Inferior parietal cortex (tissue), 1 donor: ENCODE measurements around the gene ZNRF2.
"Not testable (repeated sequence)": the region's sequence is repeated elsewhere in the genome, so short reads cannot be mapped to it uniquely, and the experiment has no call there.

Experiments used
- DNase-seq: peaks from one replicate; pipeline ENCODE4 v3.0.0-alpha.2; 2016; ENCODE audit errors: extremely low spot score

The ZNRF2 gene

GRCh38 chr7:30359957-30360356 lies 75.6 kb downstream of the ZNRF2 start:
- DNase-seq, result no peak

GRCh38 chr7:30363778-30364563 lies 79.6 kb downstream of the ZNRF2 start:
- no peak for DNase-seq

DNA sequence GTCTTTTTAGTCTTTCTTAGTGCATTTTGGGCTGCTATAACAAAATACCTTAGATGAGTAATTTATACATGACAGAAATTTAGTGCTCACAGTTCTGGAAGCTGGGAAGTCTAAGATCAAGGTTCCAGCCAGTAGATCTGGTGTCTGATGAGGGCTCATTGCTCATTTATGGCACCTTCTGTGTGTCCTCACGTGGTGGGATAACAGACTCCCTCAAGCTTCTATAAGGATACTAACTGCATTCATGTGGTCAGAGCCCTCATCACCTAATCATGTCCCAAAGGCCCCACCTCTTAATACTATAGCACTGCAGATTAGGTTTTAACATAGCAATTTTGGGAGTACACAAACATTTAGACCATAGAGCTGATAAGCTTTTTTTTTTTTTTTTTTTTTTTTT lies 80.4 kb downstream of the ZNRF2 start:
- no peak for DNase-seq

GRCh38 chr7:30365621-30366020 lies 81.2 kb downstream of the ZNRF2 start:
- DNase-seq, result no peak

- DNase-seq, result no peak
Observed at GRCh38 chr7:30366606-30367005, 82.2 kb downstream of the ZNRF2 start.

DNA sequence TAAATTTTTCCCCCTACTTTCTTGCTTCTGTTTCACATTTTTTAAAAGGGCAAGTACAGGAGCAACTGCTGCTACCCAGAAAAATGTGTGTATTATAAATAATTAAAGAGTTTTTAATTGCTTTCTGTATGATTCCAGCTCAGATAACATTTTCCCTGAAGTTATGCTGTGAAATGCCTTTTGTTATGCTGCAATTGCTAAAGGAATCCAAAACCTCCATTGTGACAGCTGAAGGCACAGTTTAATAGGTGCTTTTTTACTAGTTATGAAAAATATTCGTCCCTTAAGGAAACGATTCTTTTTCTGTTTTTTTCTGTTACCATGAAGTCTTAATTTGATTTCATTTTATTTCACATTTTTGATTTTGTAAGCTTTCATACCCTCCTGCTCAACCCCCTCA lies 83.2 kb downstream of the ZNRF2 start:
- no peak for DNase-seq

GRCh38 chr7:30369879-30370278 lies 85.5 kb downstream of the ZNRF2 start:
- DNase-seq, result no peak

DNA sequence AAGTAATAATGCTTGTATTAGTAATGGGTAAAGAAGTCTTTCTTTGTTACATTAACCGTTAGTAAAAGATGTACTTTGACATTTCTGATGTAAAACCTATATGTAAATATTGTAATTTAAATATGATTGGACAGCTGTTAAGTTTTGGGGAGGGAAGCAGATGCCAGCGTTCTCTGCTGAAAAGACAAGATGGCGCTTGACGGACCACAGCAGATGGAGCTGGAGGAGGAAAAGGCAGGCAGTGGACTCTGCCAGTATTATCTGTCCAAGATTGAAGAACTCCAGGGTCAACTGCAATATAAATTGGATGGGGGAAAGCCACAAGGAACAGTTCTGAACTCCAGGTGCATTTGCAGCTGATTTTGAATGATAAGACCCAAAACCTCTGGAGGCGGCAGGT lies 86.9 kb downstream of the ZNRF2 start:
- no peak for DNase-seq

DNA sequence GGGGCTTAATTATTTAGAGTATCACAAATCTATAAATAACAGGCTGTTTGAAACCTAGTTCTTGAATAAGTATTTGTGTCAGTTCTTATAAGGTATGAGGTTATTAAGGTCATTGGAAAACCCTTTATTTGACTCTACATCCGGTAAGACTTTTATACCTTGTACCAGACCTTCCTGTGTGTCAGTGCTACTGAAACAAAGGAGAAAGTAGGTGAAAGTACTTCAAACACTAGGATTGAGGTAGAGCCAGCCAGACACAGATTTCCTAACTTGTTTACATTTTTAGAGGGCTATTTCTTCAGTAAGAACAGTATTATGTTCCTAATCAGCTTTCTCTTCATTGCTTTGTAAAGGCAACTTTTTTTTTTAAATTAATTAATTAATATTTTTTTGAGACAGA lies 93.9 kb downstream of the ZNRF2 start:
- no peak for DNase-seq

DNA sequence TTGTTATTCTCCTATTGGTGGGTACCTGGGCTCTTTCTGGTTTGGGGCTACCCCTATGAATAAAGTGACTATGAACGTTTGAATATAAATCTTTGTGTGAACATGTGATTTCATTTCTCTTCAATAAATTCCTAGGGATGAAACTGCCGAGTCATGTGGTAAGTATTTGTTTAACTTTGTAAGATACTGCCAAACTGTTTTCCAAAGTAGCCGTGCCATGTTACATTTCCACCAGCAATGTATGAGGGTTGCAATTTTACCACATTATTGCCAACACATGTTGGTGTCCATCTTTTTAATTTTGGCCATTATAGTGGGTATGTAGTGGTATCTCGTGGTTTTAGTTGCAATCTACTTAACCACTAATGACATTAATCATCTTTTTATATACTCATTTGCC lies 94.7 kb downstream of the ZNRF2 start:
- no peak for DNase-seq

DNA sequence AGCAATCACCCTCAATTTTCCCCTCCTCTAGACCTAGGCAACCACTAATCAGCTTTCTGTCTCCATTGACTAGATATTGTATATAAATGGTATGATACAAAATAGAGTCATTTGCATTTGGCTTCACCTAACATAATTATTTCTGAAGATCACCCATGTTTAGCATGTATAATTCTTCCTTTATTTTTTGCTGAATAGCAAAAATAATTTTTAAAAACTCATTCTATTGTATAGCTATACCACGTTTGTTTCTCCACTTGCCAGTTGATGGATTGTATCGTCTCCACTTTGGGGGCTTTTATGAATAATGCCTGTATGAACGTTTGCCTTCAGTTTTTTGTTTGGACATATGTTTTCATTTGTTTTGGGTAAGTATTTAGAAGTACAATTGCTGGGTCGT lies 95.3 kb downstream of the ZNRF2 start:
- no peak for DNase-seq

GRCh38 chr7:30380294-30380693 lies 95.9 kb downstream of the ZNRF2 start:
- DNase-seq, result no peak

DNA sequence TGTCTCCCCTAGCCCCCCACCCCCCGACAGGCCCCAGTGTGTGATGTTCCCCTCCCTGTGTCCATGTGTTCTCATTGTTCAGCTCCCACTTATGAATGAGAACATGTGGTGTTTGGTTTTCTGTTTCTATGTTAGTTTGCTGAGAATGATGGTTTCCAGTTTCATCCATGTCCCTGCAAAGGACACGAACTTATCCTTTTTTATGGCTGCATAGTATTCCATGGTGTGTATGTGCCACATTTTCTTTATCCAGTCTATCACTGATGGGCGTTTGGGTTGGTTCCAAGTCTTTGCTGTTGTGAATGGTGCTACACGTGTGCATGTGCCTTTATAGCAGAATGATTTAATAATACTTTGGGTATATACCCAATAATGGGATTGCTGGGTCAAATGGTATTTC lies 96.4 kb downstream of the ZNRF2 start:
- not testable (repeated sequence) for DNase-seq

- no peak for DNase-seq
Observed at GRCh38 chr7:30382607-30383006, 98.2 kb downstream of the ZNRF2 start.

DNA sequence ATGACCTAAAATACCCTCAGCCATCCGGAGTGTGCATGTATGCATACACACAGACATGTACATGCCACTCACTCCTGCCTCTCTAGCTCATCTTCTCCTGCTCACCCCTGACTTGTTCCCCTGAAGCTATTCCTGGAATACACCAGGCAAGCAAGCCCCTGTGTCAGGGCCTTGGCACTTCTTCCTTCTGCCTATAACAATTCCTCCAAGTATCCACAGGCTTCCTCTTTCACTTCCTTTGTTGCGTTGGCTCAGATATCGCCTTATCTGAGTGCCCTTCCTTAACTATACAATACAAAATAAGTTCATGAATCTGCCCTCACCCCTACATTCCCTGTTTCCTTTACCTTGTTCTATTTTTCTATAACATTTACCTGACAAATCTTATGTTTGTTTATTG lies 105.4 kb downstream of the ZNRF2 start:
- no peak for DNase-seq

DNA sequence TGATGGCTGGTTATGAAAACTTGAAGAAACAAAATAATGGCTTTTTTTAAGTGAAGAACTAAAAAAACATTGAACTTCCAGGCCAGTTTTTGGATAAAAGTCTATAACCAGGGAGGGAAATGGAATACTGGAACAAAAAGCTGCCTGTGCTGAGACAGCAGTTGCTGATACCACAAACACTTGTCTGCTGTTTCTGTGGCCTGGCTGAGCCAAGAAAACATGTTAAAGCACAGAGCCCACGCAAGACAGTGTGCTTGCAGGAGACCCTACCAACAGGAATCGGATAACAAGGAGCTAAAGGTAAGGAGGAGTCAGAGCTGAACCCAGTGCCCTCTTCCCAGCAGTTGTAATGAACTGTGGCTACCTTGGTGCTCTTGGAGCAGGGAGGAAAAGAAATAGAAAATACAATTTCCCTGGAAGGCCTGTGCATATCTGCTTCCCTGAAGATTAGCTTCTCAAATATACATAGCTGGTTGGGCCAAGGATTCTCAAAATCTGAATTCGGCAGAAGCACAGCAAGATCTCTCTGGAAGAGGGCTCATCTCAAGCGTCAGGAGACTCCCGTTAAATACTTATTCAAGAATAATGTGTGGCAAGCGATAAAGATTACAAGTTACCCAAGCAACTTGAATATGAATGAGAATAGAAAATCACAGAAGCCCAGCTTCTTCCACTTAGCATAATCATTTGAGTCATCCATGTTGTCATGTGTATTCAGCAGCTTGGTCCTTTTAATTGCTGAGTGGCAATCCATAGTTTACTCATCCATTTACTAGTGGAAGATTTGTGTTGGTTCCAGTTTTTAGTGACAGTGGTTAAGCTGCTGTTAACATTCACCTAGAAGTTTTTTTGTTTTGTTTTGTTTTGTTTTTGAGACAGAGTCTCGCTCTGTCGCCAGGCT lies 106.6 kb downstream of the ZNRF2 start:
- DNase-seq, result no peak

DNA sequence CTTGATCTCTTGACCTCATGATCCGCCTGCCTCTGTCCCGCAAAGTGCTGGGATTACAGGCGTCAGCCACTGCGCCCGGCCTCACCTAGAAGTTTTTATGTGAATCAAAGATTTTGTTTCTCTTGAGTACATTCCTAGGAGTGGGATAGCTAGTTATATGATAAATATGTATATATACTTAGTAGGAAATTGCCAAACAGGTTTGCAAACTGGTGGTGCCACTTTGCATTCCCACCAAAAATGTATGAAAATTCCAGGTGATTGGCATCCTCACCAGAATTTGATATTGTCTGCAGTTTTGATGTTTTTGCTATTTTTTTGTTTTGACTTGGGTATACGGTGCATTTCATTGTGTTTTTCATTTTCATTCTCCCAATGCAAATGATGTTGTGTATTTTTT lies 107.4 kb downstream of the ZNRF2 start:
- DNase-seq, result no peak

DNA sequence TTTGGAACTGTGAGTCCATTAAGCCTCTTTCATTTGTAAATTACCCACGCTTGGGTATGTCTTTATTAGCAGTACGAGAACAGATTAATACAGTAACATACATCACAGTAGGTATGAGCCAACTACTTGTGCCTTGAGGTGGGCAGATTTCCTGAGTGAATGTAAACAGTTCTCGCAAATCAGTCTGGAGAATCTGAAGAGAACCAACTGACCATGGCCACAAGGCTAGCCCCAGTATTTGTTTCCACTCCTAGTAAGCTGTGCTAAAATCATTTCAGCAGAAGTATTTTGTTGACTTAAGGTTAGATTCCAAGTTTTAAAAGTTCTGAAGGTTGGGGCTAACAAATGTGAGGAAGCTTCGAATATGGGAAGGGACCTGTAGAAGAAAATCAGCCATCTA lies 111.3 kb downstream of the ZNRF2 start:
- no peak for DNase-seq

DNA sequence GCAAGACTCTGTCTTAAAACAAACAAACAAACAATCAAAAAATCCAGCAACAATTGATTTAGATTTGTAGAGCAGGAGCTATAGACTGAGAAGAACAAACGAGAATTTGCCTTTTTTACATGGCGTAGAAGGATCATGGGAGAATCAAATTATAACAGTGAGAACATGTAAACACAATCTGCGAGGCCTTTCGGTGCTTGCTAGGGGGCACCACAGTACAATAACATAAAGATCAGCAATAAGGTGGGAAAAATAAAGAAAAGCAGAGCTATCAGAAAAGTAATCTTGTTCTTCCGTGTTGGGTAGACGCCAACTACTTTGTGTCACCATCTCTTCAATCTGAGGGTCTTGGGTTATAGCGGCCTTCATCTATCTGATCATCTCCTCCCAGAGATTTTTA lies 112.0 kb downstream of the ZNRF2 start:
- no peak for DNase-seq

- DNase-seq, result no peak
Observed at GRCh38 chr7:30403477-30403876, 119.1 kb downstream of the ZNRF2 start.

DNA sequence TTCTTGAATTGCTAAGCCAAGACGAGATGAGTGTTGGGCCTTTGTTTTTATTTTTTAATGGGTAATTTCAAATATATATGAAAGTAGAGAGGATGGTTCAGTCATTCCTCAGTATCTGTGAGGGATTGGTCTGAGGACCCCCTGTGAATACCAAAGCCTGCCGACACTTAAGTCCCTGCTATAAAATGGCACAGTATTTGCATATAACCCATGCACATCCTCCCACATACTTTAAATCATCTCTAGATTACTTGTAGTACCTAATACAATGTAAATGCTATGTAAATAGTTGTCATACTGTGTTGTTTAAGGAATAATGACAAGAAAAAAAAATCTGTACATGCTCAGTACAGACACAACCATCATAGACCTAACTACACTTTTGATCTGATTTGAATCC lies 120.8 kb downstream of the ZNRF2 start:
- no peak for DNase-seq

- DNase-seq, result no peak
Observed at GRCh38 chr7:30406664-30407425, 122.4 kb downstream of the ZNRF2 start.
